Activated CD4-positive, alpha-beta T cell treated with anti-CD3 and anti-CD28 coated beads, Interleukin-2, Interleukin-6, amounts not matched to agents 100 ng/mL and 50 ng/mL, durations not matched to agents 16 hours and 8 hours (primary cell): ENCODE data around the gene JAM2.
"Not testable (repeated sequence)": the region's sequence is repeated elsewhere in the genome, so short reads cannot be mapped to it uniquely, and the experiment has no call there.

Experiments used
- DNase-seq: peaks from one replicate; pipeline ENCODE4 v3.0.0-alpha.2; 2020

JAM2 gene

GRCh38 chr21:25647647-25648046, 8.6 kb downstream of the JAM2 start:
- DNase-seq = no peak

GRCh38 chr21:25649146-25649545, 10.1 kb downstream of the JAM2 start:
- DNase-seq = no peak

- no peak for DNase-seq
Observed at GRCh38 chr21:25656412-25656811, 17.4 kb downstream of the JAM2 start.

- no peak for DNase-seq
Observed at GRCh38 chr21:25657140-25657539, 18.1 kb downstream of the JAM2 start.

GRCh38 chr21:25658427-25659035, 19.5 kb downstream of the JAM2 start:
- DNase-seq = no peak

- no peak for DNase-seq
Observed at GRCh38 chr21:25660233-25660632, 21.2 kb downstream of the JAM2 start.

- no peak for DNase-seq
Observed at GRCh38 chr21:25664491-25664931, 25.5 kb downstream of the JAM2 start.

- no peak for DNase-seq
Observed at GRCh38 chr21:25670726-25671125, 31.7 kb downstream of the JAM2 start.

GRCh38 chr21:25676451-25676850, 37.4 kb downstream of the JAM2 start:
- DNase-seq = no peak

- DNase-seq = no peak
Observed at GRCh38 chr21:25682382-25682781, 43.3 kb downstream of the JAM2 start.

GRCh38 chr21:25687787-25688186, 48.7 kb downstream of the JAM2 start:
- DNase-seq = no peak

- no peak for DNase-seq
Observed at GRCh38 chr21:25688275-25689155, 49.5 kb downstream of the JAM2 start.

GRCh38 chr21:25689226-25689625, 50.2 kb downstream of the JAM2 start:
- DNase-seq = no peak

GRCh38 chr21:25691976-25692375, 52.9 kb downstream of the JAM2 start:
- DNase-seq = no peak

- DNase-seq = not testable (repeated sequence)
Observed at GRCh38 chr21:25695461-25695860, 56.4 kb downstream of the JAM2 start.

GRCh38 chr21:25700741-25701140, 61.7 kb downstream of the JAM2 start:
- DNase-seq = no peak

GRCh38 chr21:25701529-25701928, 62.5 kb downstream of the JAM2 start:
- DNase-seq = no peak

- peak; percentile 50 for DNase-seq
Observed at GRCh38 chr21:25708467-25709065, 69.5 kb downstream of the JAM2 start.

- DNase-seq = no peak
Observed at GRCh38 chr21:25709684-25710265, 70.7 kb downstream of the JAM2 start.

- DNase-seq = no peak
Observed at GRCh38 chr21:25710550-25710949, 71.5 kb downstream of the JAM2 start.

- not testable (repeated sequence) for DNase-seq
Observed at GRCh38 chr21:25714066-25714465, 75.0 kb downstream of the JAM2 start.

- no peak for DNase-seq
Observed at GRCh38 chr21:25717491-25718147, 78.6 kb downstream of the JAM2 start.

GRCh38 chr21:25721987-25722386, 82.9 kb downstream of the JAM2 start:
- no peak for DNase-seq
